GM20431 (cell line): ENCODE results near the gene PLXND1.

ENCODE experiments used
- in situ Hi-C: fragments of 300-500 bp; cut with MseI, MboI; formaldehyde crosslinking; loops from one replicate; pipeline ENCODE4 v1.15.0; 2020; ENCODE audit warnings: low sequenced_read_pairs; ENCODE audit not compliant: unreplicated experiment

Gene PLXND1

GRCh38 chr3:129629011-129629410 is 22.5 kb upstream of the PLXND1 start:
- in situ Hi-C loops: loop anchor here (25.0 kb wide), 1 partner anchor 308 kb away; no protein-coding TSS in a partner anchor

DNA sequence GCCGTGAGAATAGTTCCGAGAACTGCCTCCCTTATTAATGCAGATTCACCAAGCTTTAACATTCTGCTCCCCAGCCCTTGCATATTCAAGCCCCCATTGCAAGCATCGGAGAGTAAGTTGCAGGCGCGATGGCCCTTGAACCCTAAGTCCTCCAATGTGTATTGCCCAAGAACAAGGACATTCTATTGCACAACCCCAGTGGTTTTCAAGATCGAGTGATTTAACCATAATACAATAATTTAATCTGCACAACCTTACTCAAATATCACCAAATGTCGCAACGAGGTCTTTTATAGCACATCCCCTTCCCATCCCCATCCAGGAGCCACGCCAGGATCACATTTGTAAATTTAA is 21.7 kb upstream of the PLXND1 start:
- in situ Hi-C loops: loop anchor here (25.0 kb wide), 1 partner anchor 309 kb away; no protein-coding TSS in a partner anchor

- in situ Hi-C loops: loop anchor here (25.0 kb wide), 1 partner anchor 310 kb away; no protein-coding TSS in a partner anchor
These were observed 21.1 kb upstream of the PLXND1 start for GRCh38 chr3:129627350-129628168.

GRCh38 chr3:129626744-129627349 is 20.4 kb upstream of the PLXND1 start:
- in situ Hi-C loops: loop anchor here (25.0 kb wide), 1 partner anchor 310 kb away; no protein-coding TSS in a partner anchor

- in situ Hi-C loops: loop anchor here (25.0 kb wide), 1 partner anchor 312 kb away; no protein-coding TSS in a partner anchor
These were observed 18.8 kb upstream of the PLXND1 start for GRCh38 chr3:129625072-129625874.

GRCh38 chr3:129624347-129625071 is 18.0 kb upstream of the PLXND1 start:
- in situ Hi-C loops: loop anchor here (25.0 kb wide), 1 partner anchor 313 kb away; no protein-coding TSS in a partner anchor

GRCh38 chr3:129623447-129624118 is 17.1 kb upstream of the PLXND1 start:
- in situ Hi-C loops: no loop called here

GRCh38 chr3:129622933-129623332 is 16.5 kb upstream of the PLXND1 start:
- in situ Hi-C loops: no loop called here

- in situ Hi-C loops: no loop called here
These were observed 15.9 kb upstream of the PLXND1 start for GRCh38 chr3:129622226-129622874.

DNA sequence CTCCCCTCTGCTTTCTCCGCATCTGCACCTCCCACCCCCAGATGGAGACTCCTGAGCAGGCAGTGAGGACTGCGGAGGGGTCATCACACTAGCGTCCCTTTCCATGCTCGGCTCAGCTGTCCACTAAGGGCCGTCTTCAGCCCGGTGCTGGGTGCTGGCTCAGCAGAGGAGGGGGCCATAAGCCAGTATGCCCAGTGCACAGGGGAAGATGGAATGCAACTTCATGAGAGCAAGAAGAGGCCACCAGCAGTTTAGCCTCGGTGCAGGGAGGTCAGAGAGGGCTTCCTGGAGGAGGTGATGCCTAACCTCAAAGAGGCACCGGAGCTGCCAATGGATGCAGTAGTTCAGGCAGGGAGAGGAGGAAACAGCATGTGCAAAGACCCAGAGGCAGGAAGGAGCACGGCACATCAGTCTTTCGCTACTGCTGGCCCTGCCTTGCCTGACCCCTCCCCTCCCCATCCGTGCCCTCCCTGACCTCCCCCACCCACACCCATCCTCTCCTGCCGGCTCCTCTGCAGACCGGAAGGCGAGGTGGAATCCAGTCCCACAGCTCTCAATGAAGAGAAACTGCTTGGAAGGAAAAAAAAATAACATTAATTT is 15.2 kb upstream of the PLXND1 start:
- in situ Hi-C loops: no loop called here

DNA sequence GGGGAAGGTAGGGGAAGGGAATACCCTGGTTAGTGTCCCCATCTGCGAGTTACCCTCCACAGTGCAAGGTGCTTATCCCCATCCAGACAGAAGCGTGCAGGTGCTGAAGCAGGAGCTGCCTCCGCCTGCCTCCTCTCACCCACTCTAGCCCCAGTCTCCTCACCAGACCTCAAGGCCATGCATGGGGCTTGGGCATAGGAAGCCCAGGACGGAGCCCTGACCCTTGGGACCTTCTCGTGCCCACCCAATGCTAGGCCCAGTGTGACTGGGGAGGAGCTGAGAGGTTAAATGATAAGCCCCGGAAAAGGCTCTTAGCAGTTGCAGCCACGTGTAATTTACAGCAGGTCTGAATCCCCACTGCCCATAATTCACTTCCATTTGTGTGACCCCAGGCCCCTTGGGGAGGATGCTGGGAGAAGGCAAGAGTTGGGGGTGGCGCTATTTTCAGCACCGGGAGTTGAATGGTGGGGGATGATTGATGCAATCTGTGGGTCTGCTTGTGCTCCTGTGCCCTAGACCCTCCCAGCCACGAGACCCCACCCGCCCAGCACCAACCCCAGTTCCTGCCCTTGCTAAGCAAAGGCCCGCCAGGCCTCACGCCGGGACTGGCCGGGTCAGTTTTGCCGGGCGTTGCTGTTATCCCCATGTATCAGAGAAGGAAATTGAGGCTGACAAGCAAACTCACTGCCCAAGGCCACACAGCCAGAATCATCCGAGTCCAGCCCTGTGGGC is 14.5 kb upstream of the PLXND1 start:
- in situ Hi-C loops: no loop called here

GRCh38 chr3:129619726-129620162 is 13.3 kb upstream of the PLXND1 start:
- in situ Hi-C loops: no loop called here

GRCh38 chr3:129618901-129619671 is 12.6 kb upstream of the PLXND1 start:
- in situ Hi-C loops: no loop called here

DNA sequence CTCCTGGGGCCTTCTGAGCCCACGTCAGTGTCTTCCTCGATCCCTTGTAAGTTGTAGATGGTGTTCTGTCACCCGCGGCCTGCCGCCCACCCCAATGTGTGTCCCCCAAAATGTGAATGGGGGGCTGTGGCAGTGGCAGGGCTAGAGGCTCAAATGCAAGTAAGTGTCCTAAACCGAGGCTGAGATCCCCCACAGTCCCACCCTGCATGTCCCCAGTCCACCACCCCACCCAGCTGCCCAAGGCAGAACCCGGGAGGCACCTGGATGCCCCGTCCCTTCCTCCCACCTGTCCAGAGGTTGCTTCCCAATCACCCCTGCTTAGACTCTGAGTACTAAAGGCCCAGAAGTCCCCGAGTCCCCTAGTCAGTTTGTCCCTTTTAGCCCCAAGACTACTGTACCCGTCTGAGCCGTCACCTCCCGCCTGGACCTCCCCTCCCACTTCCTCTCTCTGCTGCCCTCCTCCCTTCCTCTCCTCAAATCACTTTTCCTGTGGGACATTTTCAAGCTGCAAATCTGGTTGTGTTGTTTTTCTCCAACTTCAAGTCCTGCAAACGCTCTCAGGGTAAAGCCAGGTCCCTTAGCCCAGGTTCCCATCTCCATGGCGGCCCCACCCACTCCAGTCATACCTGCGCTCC is 11.8 kb upstream of the PLXND1 start:
- in situ Hi-C loops: no loop called here

- in situ Hi-C loops: no loop called here
These were observed 11.1 kb upstream of the PLXND1 start for GRCh38 chr3:129617381-129618185.

DNA sequence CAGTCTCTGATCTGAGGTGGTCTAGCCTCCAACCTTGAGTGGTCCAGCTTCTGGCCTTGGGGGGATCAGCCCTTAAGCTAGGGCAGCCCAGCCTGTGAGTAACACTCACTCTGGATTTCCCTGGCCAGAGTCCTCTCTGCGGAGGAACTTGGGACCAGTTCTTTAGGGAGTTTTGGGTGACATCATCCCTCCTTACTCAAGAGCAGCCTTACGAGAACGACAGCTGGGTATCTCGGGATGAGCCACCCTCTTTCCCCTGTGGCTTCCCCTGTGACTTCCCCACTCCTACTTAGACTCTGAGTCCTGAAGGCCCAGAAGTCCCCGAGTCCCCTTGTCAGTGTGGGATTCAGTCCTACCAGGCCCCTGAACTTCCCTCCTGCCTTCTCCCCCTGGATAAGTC is 10.2 kb upstream of the PLXND1 start:
- in situ Hi-C loops: no loop called here
